ENCODE results near the gene CIZ1. TPM values are rescaled to one million over a fixed set of nuclear protein-coding genes. Genes with fewer than 3 reads are reported as not detected.
A peak's percentile ranks its signal among the peaks of the same experiment; 100 is the strongest.

CIZ1 gene
- total RNA-seq, 1 donor from 2014 or later = 101 TPM

- no peak overlapping the region for H3K4me3 ChIP-seq
- H3K4me1 ChIP-seq = peaks cover 60% of the 10 kb centered on the region
- H3K9me3 ChIP-seq = no peaks in the 10 kb centered on the region
- peak overlapping the region; percentile 89 for H3K27ac ChIP-seq
- no peaks in the 10 kb centered on the region for H3K27me3 ChIP-seq
- TF ChIP-seq POLR2A (IDR thresholded peaks at IDR 0.05) = no peak
- TF ChIP-seq CTCF (IDR thresholded peaks at IDR 0.05) = no peak
- TF ChIP-seq POLR2AphosphoS5 (IDR thresholded peaks at IDR 0.05; ENCODE audit: insufficient read depth in 1 of 2, low read depth in 1 of 2) = no peak
- DNase-seq (ENCODE audit: extremely low spot score in 2 of 2) = no peak
- intact Hi-C loops (cut with DNase I) = no loop called here
- peaks cover 0 to 7% of the 10 kb centered on the region in 2 donors for H3K36me3 ChIP-seq
These were observed 23.5 kb upstream of the CIZ1 start for GRCh38 chr9:128214571-128215490.

GRCh38 chr9:128213746-128214497 is 22.6 kb upstream of the CIZ1 start:
- TF ChIP-seq CTCF (IDR thresholded peaks at IDR 0.05) (no peak), POLR2AphosphoS5 (IDR thresholded peaks at IDR 0.05; ENCODE audit: insufficient read depth in 1 of 2, low read depth in 1 of 2) (no peak), POLR2A (IDR thresholded peaks at IDR 0.05) (no peak)

GRCh38 chr9:128211981-128212281 is 20.6 kb upstream of the CIZ1 start:
- intact Hi-C loops (cut with DNase I) = no loop called here

More at GRCh38 chr9:128213746-128214497, 22.6 kb upstream of the CIZ1 start:
- Histone ChIP-seq H3K9me3 (no peaks in the 10 kb centered on the region), H3K27me3 (no peaks in the 10 kb centered on the region), H3K4me1 (peaks cover 57% of the 10 kb centered on the region), H3K27ac (peak overlapping the region; percentile 89), H3K36me3 (no peaks in the 10 kb centered on the region), H3K4me3 (no peak overlapping the region)
- DNase-seq (ENCODE audit: extremely low spot score in 2 of 2) = no peak
- intact Hi-C loops (cut with DNase I) = no loop called here

GRCh38 chr9:128211186-128211980 is 20.0 kb upstream of the CIZ1 start:
- no peak overlapping the region for H3K4me3 ChIP-seq
- no peaks in the 10 kb centered on the region for H3K9me3 ChIP-seq
- no peak for DNase-seq (ENCODE audit: extremely low spot score in 2 of 2)
- peak overlapping the region; percentile 70 for H3K27ac ChIP-seq
- H3K4me1 ChIP-seq = peaks cover 38% of the 10 kb centered on the region
- intact Hi-C loops (cut with DNase I) = no loop called here
- no peak for TF ChIP-seq CTCF (IDR thresholded peaks at IDR 0.05)
- no peak for TF ChIP-seq POLR2AphosphoS5 (IDR thresholded peaks at IDR 0.05; ENCODE audit: insufficient read depth in 1 of 2, low read depth in 1 of 2)
- no peak for TF ChIP-seq POLR2A (IDR thresholded peaks at IDR 0.05)
- H3K27me3 ChIP-seq = no peaks in the 10 kb centered on the region
- no peaks in the 10 kb centered on the region for H3K36me3 ChIP-seq

More at GRCh38 chr9:128211981-128212281, 20.6 kb upstream of the CIZ1 start:
- peak overlapping the region; percentile 70 for H3K27ac ChIP-seq
- no peaks in the 10 kb centered on the region for H3K36me3 ChIP-seq
- no peak for TF ChIP-seq CTCF (IDR thresholded peaks at IDR 0.05)
- no peak for TF ChIP-seq POLR2AphosphoS5 (IDR thresholded peaks at IDR 0.05; ENCODE audit: insufficient read depth in 1 of 2, low read depth in 1 of 2)
- no peak for TF ChIP-seq POLR2A (IDR thresholded peaks at IDR 0.05)
- peaks cover 42% of the 10 kb centered on the region for H3K4me1 ChIP-seq
- no peak for DNase-seq (ENCODE audit: extremely low spot score in 2 of 2)
- H3K9me3 ChIP-seq = no peaks in the 10 kb centered on the region
- no peaks in the 10 kb centered on the region for H3K27me3 ChIP-seq
- no peak overlapping the region for H3K4me3 ChIP-seq

Measured in vagina (tissue), 2 donors.